Skeletal muscle satellite cell (primary cell): ENCODE results near the gene EDARADD.
"Not testable (repeated sequence)": the region's sequence is repeated elsewhere in the genome, so short reads cannot be mapped to it uniquely, and the experiment has no call there.

Experiments
- H3K27me3 ChIP-seq: 2 replicates; pipeline ENCODE4 v1.7.0; 2013; ENCODE audit warnings: low read length; ENCODE audit not compliant: control insufficient read depth, insufficient read depth
- H3K36me3 ChIP-seq: 2 replicates; pipeline ENCODE4 v1.7.0; 2013; ENCODE audit warnings: mild to moderate bottlenecking, control low read depth, low read length; ENCODE audit not compliant: insufficient read depth
- H3K4me1 ChIP-seq: 2 replicates; pipeline ENCODE4 v1.7.0; 2013; ENCODE audit warnings: low read length; ENCODE audit not compliant: control insufficient read depth, insufficient read depth
- H3K4me2 ChIP-seq: 2 replicates; pipeline ENCODE4 v1.7.0; 2013; ENCODE audit warnings: mild to moderate bottlenecking, low read length
- H3K4me3 ChIP-seq: 2 replicates; pipeline ENCODE4 v1.7.0; 2013; ENCODE audit warnings: low read length
- H3K9ac ChIP-seq: 2 replicates; pipeline ENCODE4 v1.7.0; 2013; ENCODE audit warnings: mild to moderate bottlenecking, low read depth, low read length, moderate library complexity
- H3K9me3 ChIP-seq: replicated peaks from 2 replicates; pipeline ENCODE4 v1.7.0; 2013; ENCODE audit warnings: mild to moderate bottlenecking, control low read depth, low read length

EDARADD gene

GRCh38 chr1:236365999-236366570 is 28.0 kb upstream of the EDARADD start:
- no peaks in the 10 kb centered on the region for H3K36me3 ChIP-seq
- no peaks in the 10 kb centered on the region for H3K4me1 ChIP-seq
- no peaks in the 10 kb centered on the region for H3K9me3 ChIP-seq
- no peaks in the 10 kb centered on the region for H3K27me3 ChIP-seq
- H3K9ac ChIP-seq = no peak overlapping the region
- no peak overlapping the region for H3K4me3 ChIP-seq
- no peak overlapping the region for H3K4me2 ChIP-seq

GRCh38 chr1:236366681-236367080 is 27.4 kb upstream of the EDARADD start:
- not testable (repeated sequence) for H3K9ac ChIP-seq, H3K4me3 ChIP-seq, H3K36me3 ChIP-seq, H3K27me3 ChIP-seq, H3K4me1 ChIP-seq, H3K9me3 ChIP-seq, H3K4me2 ChIP-seq

- Histone ChIP-seq H3K36me3 (no peaks in the 10 kb centered on the region), H3K27me3 (no peaks in the 10 kb centered on the region), H3K9ac (no peak overlapping the region), H3K4me3 (no peak overlapping the region), H3K4me1 (no peaks in the 10 kb centered on the region), H3K9me3 (no peaks in the 10 kb centered on the region), H3K4me2 (no peak overlapping the region)
These were observed 23.7 kb upstream of the EDARADD start for GRCh38 chr1:236370420-236370819.

GRCh38 chr1:236371083-236371482 is 23.0 kb upstream of the EDARADD start:
- Histone ChIP-seq H3K9me3 (no peaks in the 10 kb centered on the region), H3K27me3 (no peaks in the 10 kb centered on the region), H3K4me2 (no peak overlapping the region), H3K4me3 (no peak overlapping the region), H3K36me3 (no peaks in the 10 kb centered on the region), H3K9ac (no peak overlapping the region), H3K4me1 (no peaks in the 10 kb centered on the region)

- Histone ChIP-seq H3K9ac (no peak overlapping the region), H3K4me3 (no peak overlapping the region), H3K4me1 (no peaks in the 10 kb centered on the region), H3K27me3 (no peaks in the 10 kb centered on the region), H3K4me2 (no peak overlapping the region), H3K9me3 (no peaks in the 10 kb centered on the region), H3K36me3 (no peaks in the 10 kb centered on the region)
These were observed 16.1 kb upstream of the EDARADD start for GRCh38 chr1:236377832-236378535.

GRCh38 chr1:236381565-236382158 is 12.4 kb upstream of the EDARADD start:
- no peak overlapping the region for H3K4me2 ChIP-seq
- no peaks in the 10 kb centered on the region for H3K9me3 ChIP-seq
- no peaks in the 10 kb centered on the region for H3K4me1 ChIP-seq
- H3K4me3 ChIP-seq = no peak overlapping the region
- no peak overlapping the region for H3K9ac ChIP-seq
- no peaks in the 10 kb centered on the region for H3K36me3 ChIP-seq
- H3K27me3 ChIP-seq = no peaks in the 10 kb centered on the region

GRCh38 chr1:236388332-236388731 is 5.8 kb upstream of the EDARADD start:
- Histone ChIP-seq H3K27me3 (peaks cover 10% of the 10 kb centered on the region), H3K4me3 (no peak overlapping the region), H3K4me2 (no peak overlapping the region), H3K9me3 (no peaks in the 10 kb centered on the region), H3K4me1 (no peaks in the 10 kb centered on the region), H3K36me3 (no peaks in the 10 kb centered on the region), H3K9ac (no peak overlapping the region)

- H3K4me3 ChIP-seq = no peak overlapping the region
- no peaks in the 10 kb centered on the region for H3K9me3 ChIP-seq
- H3K4me1 ChIP-seq = no peaks in the 10 kb centered on the region
- no peak overlapping the region for H3K9ac ChIP-seq
- no peak overlapping the region for H3K4me2 ChIP-seq
- no peaks in the 10 kb centered on the region for H3K36me3 ChIP-seq
- peaks cover 18% of the 10 kb centered on the region for H3K27me3 ChIP-seq
These were observed 4.8 kb upstream of the EDARADD start for GRCh38 chr1:236389253-236389652.

GRCh38 chr1:236391008-236391407 is 3.1 kb upstream of the EDARADD start:
- H3K4me3 ChIP-seq = no peak overlapping the region
- peaks cover 34% of the 10 kb centered on the region for H3K27me3 ChIP-seq
- H3K4me1 ChIP-seq = no peaks in the 10 kb centered on the region
- no peaks in the 10 kb centered on the region for H3K36me3 ChIP-seq
- no peaks in the 10 kb centered on the region for H3K9me3 ChIP-seq
- H3K9ac ChIP-seq = no peak overlapping the region
- no peak overlapping the region for H3K4me2 ChIP-seq

GRCh38 chr1:236392182-236392581 is 1.9 kb upstream of the EDARADD start:
- H3K4me2 ChIP-seq = no peak overlapping the region
- no peak overlapping the region for H3K4me3 ChIP-seq
- peaks cover 39% of the 10 kb centered on the region for H3K27me3 ChIP-seq
- H3K9me3 ChIP-seq = no peaks in the 10 kb centered on the region
- H3K36me3 ChIP-seq = no peaks in the 10 kb centered on the region
- no peaks in the 10 kb centered on the region for H3K4me1 ChIP-seq
- H3K9ac ChIP-seq = no peak overlapping the region

- Histone ChIP-seq H3K4me2 (peak overlapping the region; percentile 94), H3K4me1 (no peaks in the 10 kb centered on the region), H3K4me3 (peak overlapping the region; percentile 74), H3K9me3 (no peaks in the 10 kb centered on the region), H3K9ac (peak overlapping the region; percentile 21), H3K27me3 (peaks cover 35% of the 10 kb centered on the region), H3K36me3 (no peaks in the 10 kb centered on the region)
These were observed 768 bp downstream of the EDARADD start for GRCh38 chr1:236394879-236395229.
